Stimulated activated CD8-positive, alpha-beta memory T cell treated with anti-CD3 and anti-CD28 coated beads, Interleukin-7, amount 100 ng/mL, for 4 hours (primary cell): ENCODE results near the gene STS.

ENCODE experiments used
- DNase-seq, 2 donors: peaks; one replicate each; pipeline ENCODE4 v3.0.0-alpha.2; 2020; ENCODE audit warnings: low read depth in 2 of 2

The STS gene

GRCh38 chrX:7179446-7179845 lies 31.9 kb downstream of the STS start:
- DNase-seq, result no peak

GRCh38 chrX:7184816-7185215 lies 37.3 kb downstream of the STS start:
- DNase-seq, result no peak

- DNase-seq, result no peak
Measured at GRCh38 chrX:7188672-7189071, 41.2 kb downstream of the STS start.

GRCh38 chrX:7190157-7190556 lies 42.6 kb downstream of the STS start:
- no peak for DNase-seq

- no peak for DNase-seq
Measured at GRCh38 chrX:7191681-7192110, 44.2 kb downstream of the STS start.

GRCh38 chrX:7192871-7193270 lies 45.4 kb downstream of the STS start:
- DNase-seq, result no peak

- DNase-seq, result no peak
Measured at GRCh38 chrX:7194606-7195005, 47.1 kb downstream of the STS start.
